ENCODE results near the gene HSPA1L. TPM values are rescaled to one million over a fixed set of nuclear protein-coding genes. Genes with fewer than 3 reads are reported as not detected.
"Not testable (repeated sequence)": the region's sequence is repeated elsewhere in the genome, so short reads cannot be mapped to it uniquely, and the experiment has no call there.

The HSPA1L gene
- total and polyA plus RNA-seq, 2 experiments from 2014 or later = 0.44 to 0.83 TPM

GRCh38 chr6:31794294-31794865 lies 20.7 kb downstream of the HSPA1L start:
- peak; percentile 12; the same call in 2 of the 3 replicates for ATAC-seq
- Histone ChIP-seq H3K79me2 (replicated peaks; ENCODE audit: insufficient read depth) (peaks cover 22% of the 10 kb centered on the region), H3K27me3 (ENCODE audit: insufficient read depth) (no peaks in the 10 kb centered on the region), H3K27ac (ENCODE audit: low read depth) (no peak overlapping the region), H3K4me1 (ENCODE audit: insufficient read depth) (no peaks in the 10 kb centered on the region; the same call in 1 of the 2 replicates), H2AFZ (peak overlapping the region; percentile 91; the same call in 1 of the 2 replicates), H3K9me2 (ENCODE audit: insufficient read depth) (no peaks in the 10 kb centered on the region), H3K36me3 (ENCODE audit: insufficient read depth) (peaks cover 16% of the 10 kb centered on the region), H3F3A (replicated peaks; ENCODE audit: low read depth) (peaks cover 35% of the 10 kb centered on the region), H3K4me3 (peak overlapping the region; percentile 99), H3K4me2 (peak overlapping the region; percentile 98), H4K20me1 (replicated peaks; ENCODE audit: insufficient read depth) (0 out of 2 replicates have a peak, but pooled peaks cover 5% of the 10 kb centered on the region)
- Mint-ChIP-seq H3K27ac (0 out of 2 replicates have a peak overlapping the region, but pooled peaks have one; percentile 28), H3K27me3 (ENCODE audit: insufficient read depth, low read depth, poor library complexity) (peaks cover 15% of the 10 kb centered on the region), H3K4me3 (peak overlapping the region; percentile 95), H3K36me3 (ENCODE audit: low read depth) (peaks cover 55% of the 10 kb centered on the region), H3K4me1 (peaks cover 9% of the 10 kb centered on the region), H3K9me3 (no peaks in the 10 kb centered on the region)
- no peak for TF ChIP-seq ZNF331 (CRISPR knock-in tag; IDR thresholded peaks at IDR 0.05; ENCODE audit: low read depth)
- TF ChIP-seq REST (IDR thresholded peaks at IDR 0.05; ENCODE audit: unreplicated experiment) = no peak
- DNase-seq (ENCODE audit: low spot score) = peak; percentile 35

GRCh38 chr6:31793927-31794245 lies 21.2 kb downstream of the HSPA1L start:
- Histone ChIP-seq H3K79me2 (replicated peaks; ENCODE audit: insufficient read depth) (peaks cover 22% of the 10 kb centered on the region), H3K4me3 (peak overlapping the region; percentile 99), H3F3A (replicated peaks; ENCODE audit: low read depth) (peaks cover 32% of the 10 kb centered on the region), H3K4me2 (peak overlapping the region; percentile 98), H3K36me3 (ENCODE audit: insufficient read depth) (peaks cover 18% of the 10 kb centered on the region)
- not testable (repeated sequence) for H3K4me1 ChIP-seq (ENCODE audit: insufficient read depth); H3K4me1 Mint-ChIP-seq; H3K27ac Mint-ChIP-seq; H3K9me2 ChIP-seq (ENCODE audit: insufficient read depth); H3K27ac ChIP-seq (ENCODE audit: low read depth); H3K9me3 Mint-ChIP-seq; H4K20me1 ChIP-seq (replicated peaks; ENCODE audit: insufficient read depth); H2AFZ ChIP-seq; DNase-seq (ENCODE audit: low spot score); H3K27me3 ChIP-seq (ENCODE audit: insufficient read depth); ATAC-seq
- Mint-ChIP-seq H3K4me3 (peak overlapping the region; percentile 95), H3K27me3 (ENCODE audit: insufficient read depth, low read depth, poor library complexity) (peaks cover 15% of the 10 kb centered on the region), H3K36me3 (ENCODE audit: low read depth) (peaks cover 57% of the 10 kb centered on the region)

- Histone ChIP-seq H3F3A (replicated peaks; ENCODE audit: low read depth) (peaks cover 26% of the 10 kb centered on the region), H3K4me3 (no peak overlapping the region), H3K4me2 (no peak overlapping the region), H3K79me2 (replicated peaks; ENCODE audit: insufficient read depth) (peaks cover 22% of the 10 kb centered on the region), H2AFZ (no peak overlapping the region), H4K20me1 (replicated peaks; ENCODE audit: insufficient read depth) (peaks cover 5% of the 10 kb centered on the region; the same call in 1 of the 2 replicates), H3K27ac (ENCODE audit: low read depth) (peak overlapping the region; percentile 6; the same call in 1 of the 2 replicates), H3K4me1 (ENCODE audit: insufficient read depth) (no peaks in the 10 kb centered on the region; the same call in 1 of the 2 replicates), H3K27me3 (ENCODE audit: insufficient read depth) (no peaks in the 10 kb centered on the region), H3K36me3 (ENCODE audit: insufficient read depth) (peaks cover 18% of the 10 kb centered on the region), H3K9me2 (ENCODE audit: insufficient read depth) (no peaks in the 10 kb centered on the region)
- Mint-ChIP-seq H3K27me3 (ENCODE audit: insufficient read depth, low read depth, poor library complexity) (peaks cover 15% of the 10 kb centered on the region), H3K4me3 (peak overlapping the region; percentile 10; the same call in 1 of the 3 replicates), H3K27ac (no peak overlapping the region), H3K36me3 (ENCODE audit: low read depth) (peaks cover 51% of the 10 kb centered on the region), H3K9me3 (no peaks in the 10 kb centered on the region), H3K4me1 (peaks cover 9% of the 10 kb centered on the region)
- no peak for ATAC-seq
- DNase-seq (ENCODE audit: low spot score) = no peak
- TF ChIP-seq ETS1 (IDR thresholded peaks at IDR 0.05) = no peak
- no peak for TF ChIP-seq ZNF114 (CRISPR knock-in tag; IDR thresholded peaks at IDR 0.05)
- TF ChIP-seq, protein P1, sequence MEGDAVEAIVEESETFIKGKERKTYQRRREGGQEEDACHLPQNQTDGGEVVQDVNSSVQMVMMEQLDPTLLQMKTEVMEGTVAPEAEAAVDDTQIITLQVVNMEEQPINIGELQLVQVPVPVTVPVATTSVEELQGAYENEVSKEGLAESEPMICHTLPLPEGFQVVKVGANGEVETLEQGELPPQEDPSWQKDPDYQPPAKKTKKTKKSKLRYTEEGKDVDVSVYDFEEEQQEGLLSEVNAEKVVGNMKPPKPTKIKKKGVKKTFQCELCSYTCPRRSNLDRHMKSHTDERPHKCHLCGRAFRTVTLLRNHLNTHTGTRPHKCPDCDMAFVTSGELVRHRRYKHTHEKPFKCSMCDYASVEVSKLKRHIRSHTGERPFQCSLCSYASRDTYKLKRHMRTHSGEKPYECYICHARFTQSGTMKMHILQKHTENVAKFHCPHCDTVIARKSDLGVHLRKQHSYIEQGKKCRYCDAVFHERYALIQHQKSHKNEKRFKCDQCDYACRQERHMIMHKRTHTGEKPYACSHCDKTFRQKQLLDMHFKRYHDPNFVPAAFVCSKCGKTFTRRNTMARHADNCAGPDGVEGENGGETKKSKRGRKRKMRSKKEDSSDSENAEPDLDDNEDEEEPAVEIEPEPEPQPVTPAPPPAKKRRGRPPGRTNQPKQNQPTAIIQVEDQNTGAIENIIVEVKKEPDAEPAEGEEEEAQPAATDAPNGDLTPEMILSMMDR (conservative IDR thresholded peaks at IDR 0.05; ENCODE audit: low read depth in 2 of 2) = no peak
- no peak for TF ChIP-seq NANOG (IDR thresholded peaks at IDR 0.05; ENCODE audit: borderline replicate concordance)
- no peak for TF ChIP-seq EZH2phosphoT487 (IDR thresholded peaks at IDR 0.05; ENCODE audit: unreplicated experiment)
- TF ChIP-seq JUNB (IDR thresholded peaks at IDR 0.05; ENCODE audit: unreplicated experiment) = no peak
- no peak for TF ChIP-seq EZH2 (IDR thresholded peaks at IDR 0.05; ENCODE audit: low read depth, unreplicated experiment)
- no peak for TF ChIP-seq STAT1 (IDR thresholded peaks at IDR 0.05; ENCODE audit: unreplicated experiment)
- TF ChIP-seq CREB1 (CRISPR knock-in tag; IDR thresholded peaks at IDR 0.05; ENCODE audit: low read depth) = no peak
These were observed 22.3 kb downstream of the HSPA1L start for GRCh38 chr6:31792761-31793171.

Measured in GM23338 (cell line).